Measurements from ENCODE around the gene EMP2. TPM values are rescaled to one million over a fixed set of nuclear protein-coding genes. Genes with fewer than 3 reads are reported as not detected.

The EMP2 gene
- total RNA-seq, 1 experiment from 2014 or later, result 198 TPM

DNA sequence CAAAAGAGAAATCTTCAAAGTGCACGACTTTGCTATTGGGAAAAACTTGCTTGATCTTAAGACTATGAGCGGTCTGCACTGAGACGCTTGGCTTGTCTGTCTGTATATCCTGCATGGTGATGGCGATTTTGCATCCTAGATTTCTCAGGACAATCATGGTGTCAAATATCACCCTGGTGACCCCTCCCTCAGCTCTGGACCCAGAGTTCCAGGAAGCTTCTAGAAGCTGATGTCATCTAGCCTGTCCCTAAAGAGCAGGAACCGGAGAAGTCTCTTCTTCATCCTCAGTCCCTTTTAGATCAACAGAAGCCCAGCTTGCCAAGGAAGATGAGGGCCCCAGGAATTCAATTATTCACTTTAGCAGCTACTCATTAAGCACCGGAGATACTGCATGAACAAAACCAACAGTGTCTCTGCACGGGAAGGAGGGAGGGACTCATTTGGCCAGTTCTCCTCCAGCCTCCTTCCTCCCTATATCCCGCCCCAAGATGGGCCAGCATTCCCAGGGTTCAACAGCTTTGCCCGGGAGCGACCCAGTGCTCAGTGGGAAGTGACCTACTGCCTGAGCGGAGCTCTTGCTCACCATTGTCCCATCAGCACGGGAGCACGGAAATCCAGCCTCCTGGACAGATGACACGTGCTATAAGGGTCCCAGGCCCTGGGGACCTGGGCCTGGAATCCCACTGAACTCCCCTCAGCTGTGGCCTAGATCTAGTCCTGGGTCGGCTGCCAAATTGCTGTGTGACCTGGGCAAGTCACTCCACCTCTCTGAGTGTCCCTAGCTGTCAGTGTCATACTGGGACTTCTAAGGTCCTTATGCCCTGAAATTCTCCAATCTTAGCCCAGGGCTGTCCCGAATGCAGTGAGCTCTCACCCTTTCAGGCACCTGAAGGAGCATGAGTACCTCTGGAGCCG, 3.8 kb downstream of the EMP2 start:
- Histone ChIP-seq H3K4me3 (ENCODE audit: low read depth, low read length) (no peak overlapping the region), H3K9me3 (no peaks in the 10 kb centered on the region), H3K4me1 (peaks cover 37% of the 10 kb centered on the region), H3K27me3 (replicated peaks; ENCODE audit: control insufficient read depth, insufficient read depth, low read length) (no peaks in the 10 kb centered on the region), H3K36me3 (ENCODE audit: control insufficient read depth, insufficient read depth, low read length) (no peaks in the 10 kb centered on the region)
- Mint-ChIP-seq H3K4me3 (ENCODE audit: unreplicated experiment) (no peak overlapping the region), H3K27ac (ENCODE audit: unreplicated experiment) (no peak overlapping the region), H3K27me3 (ENCODE audit: insufficient read depth, unreplicated experiment) (no peaks in the 10 kb centered on the region), H3K9me3 (ENCODE audit: unreplicated experiment) (no peaks in the 10 kb centered on the region), H3K4me1 (ENCODE audit: low read depth, unreplicated experiment) (peaks cover 33% of the 10 kb centered on the region), H3K36me3 (ENCODE audit: insufficient read depth, unreplicated experiment) (peaks cover 42% of the 10 kb centered on the region)
- no peak for DNase-seq
- intact Hi-C loops (cut with micrococcal nuclease; ENCODE audit: unreplicated experiment), result no loop called here
- BruUV-seq (replicated peaks), result no TSS peak
- ChIA-PET CTCF (no interaction called here), POLR2A (no interaction called here)
- TF ChIP-seq, protein P1, sequence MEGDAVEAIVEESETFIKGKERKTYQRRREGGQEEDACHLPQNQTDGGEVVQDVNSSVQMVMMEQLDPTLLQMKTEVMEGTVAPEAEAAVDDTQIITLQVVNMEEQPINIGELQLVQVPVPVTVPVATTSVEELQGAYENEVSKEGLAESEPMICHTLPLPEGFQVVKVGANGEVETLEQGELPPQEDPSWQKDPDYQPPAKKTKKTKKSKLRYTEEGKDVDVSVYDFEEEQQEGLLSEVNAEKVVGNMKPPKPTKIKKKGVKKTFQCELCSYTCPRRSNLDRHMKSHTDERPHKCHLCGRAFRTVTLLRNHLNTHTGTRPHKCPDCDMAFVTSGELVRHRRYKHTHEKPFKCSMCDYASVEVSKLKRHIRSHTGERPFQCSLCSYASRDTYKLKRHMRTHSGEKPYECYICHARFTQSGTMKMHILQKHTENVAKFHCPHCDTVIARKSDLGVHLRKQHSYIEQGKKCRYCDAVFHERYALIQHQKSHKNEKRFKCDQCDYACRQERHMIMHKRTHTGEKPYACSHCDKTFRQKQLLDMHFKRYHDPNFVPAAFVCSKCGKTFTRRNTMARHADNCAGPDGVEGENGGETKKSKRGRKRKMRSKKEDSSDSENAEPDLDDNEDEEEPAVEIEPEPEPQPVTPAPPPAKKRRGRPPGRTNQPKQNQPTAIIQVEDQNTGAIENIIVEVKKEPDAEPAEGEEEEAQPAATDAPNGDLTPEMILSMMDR (IDR thresholded peaks at IDR 0.05; ENCODE audit: insufficient read depth in 1 of 2, low read depth in 1 of 2, low read length in 1 of 2, severe bottlenecking in 1 of 2, unreplicated experiment in 1 of 2), result no peak

DNA sequence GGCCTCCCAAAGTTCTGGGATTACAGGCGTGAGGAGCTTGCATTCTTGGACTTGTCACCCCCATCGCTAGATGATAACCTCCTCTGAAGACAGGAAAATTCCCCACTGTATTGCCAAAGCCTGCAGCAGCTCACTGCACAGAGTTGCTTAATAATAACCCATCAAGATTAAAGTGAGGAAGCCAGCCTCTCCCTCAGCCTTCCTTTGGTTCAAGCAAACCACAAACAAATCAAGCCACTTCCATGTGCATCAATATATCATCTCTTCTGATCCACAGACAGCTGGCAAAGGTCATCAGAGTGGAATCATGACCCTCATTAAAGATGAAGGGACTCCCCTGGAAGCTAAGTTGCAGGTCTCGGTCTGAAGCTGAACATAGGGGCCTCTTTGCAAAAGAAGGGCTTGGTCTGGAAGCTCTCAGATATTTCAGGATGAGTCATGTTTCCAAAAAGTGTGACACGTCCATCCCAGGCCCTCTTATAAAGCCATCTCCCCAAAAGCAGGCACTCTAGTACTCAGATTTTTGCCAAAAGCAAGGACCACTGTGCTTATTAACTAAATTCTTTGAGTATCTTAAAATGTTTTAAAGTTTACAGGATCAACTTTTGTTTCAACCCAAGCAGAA, 4.8 kb downstream of the EMP2 start:
- no peaks in the 10 kb centered on the region for H3K27me3 ChIP-seq (replicated peaks; ENCODE audit: control insufficient read depth, insufficient read depth, low read length)
- DNase-seq, result no peak
- no peaks in the 10 kb centered on the region for H3K36me3 ChIP-seq (ENCODE audit: control insufficient read depth, insufficient read depth, low read length)
- H3K27me3 Mint-ChIP-seq (ENCODE audit: insufficient read depth, unreplicated experiment), result no peaks in the 10 kb centered on the region
- TF ChIP-seq, protein P1 (IDR thresholded peaks at IDR 0.05; ENCODE audit: insufficient read depth in 1 of 2, low read depth in 1 of 2, low read length in 1 of 2, severe bottlenecking in 1 of 2, unreplicated experiment in 1 of 2), result no peak
- POLR2A ChIA-PET, result no interaction called here
- BruUV-seq (replicated peaks), result no TSS peak
- H3K27ac Mint-ChIP-seq (ENCODE audit: unreplicated experiment), result no peak overlapping the region
- no peak overlapping the region for H3K4me3 ChIP-seq (ENCODE audit: low read depth, low read length)
- CTCF ChIA-PET, result no interaction called here
- H3K4me1 Mint-ChIP-seq (ENCODE audit: low read depth, unreplicated experiment), result peaks cover 34% of the 10 kb centered on the region
- peaks cover 50% of the 10 kb centered on the region for H3K36me3 Mint-ChIP-seq (ENCODE audit: insufficient read depth, unreplicated experiment)
- no peak overlapping the region for H3K4me3 Mint-ChIP-seq (ENCODE audit: unreplicated experiment)
- peaks cover 28% of the 10 kb centered on the region for H3K4me1 ChIP-seq
- no peaks in the 10 kb centered on the region for H3K9me3 ChIP-seq
- no peaks in the 10 kb centered on the region for H3K9me3 Mint-ChIP-seq (ENCODE audit: unreplicated experiment)
- intact Hi-C loops (cut with micrococcal nuclease; ENCODE audit: unreplicated experiment), result no loop called here

DNA sequence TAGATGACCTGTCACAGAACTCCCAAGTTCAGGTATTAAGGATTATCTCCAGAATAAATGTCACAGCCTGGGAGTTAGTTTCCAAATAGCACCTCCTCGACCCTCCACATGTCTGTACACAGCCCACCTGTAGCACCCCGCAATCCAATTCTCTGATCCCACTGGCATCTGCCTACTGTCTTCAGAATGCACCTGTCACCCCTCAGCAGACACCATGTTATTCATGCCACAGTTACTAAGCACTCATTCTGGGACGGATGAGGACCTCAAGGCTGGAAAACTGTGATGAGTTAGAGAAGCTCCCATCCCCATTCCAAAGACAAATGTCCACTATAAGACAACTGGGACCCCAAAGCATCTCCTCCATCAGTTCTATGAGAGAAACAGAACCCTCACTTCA, 7.8 kb downstream of the EMP2 start:
- intact Hi-C loops (cut with micrococcal nuclease; ENCODE audit: unreplicated experiment), result no loop called here
- no peaks in the 10 kb centered on the region for H3K36me3 ChIP-seq (ENCODE audit: control insufficient read depth, insufficient read depth, low read length)
- no peaks in the 10 kb centered on the region for H3K9me3 ChIP-seq
- H3K27me3 Mint-ChIP-seq (ENCODE audit: insufficient read depth, unreplicated experiment), result no peaks in the 10 kb centered on the region
- ChIA-PET CTCF (no interaction called here), POLR2A (no interaction called here)
- peaks cover 24% of the 10 kb centered on the region for H3K4me1 Mint-ChIP-seq (ENCODE audit: low read depth, unreplicated experiment)
- TF ChIP-seq, protein P1 (IDR thresholded peaks at IDR 0.05; ENCODE audit: insufficient read depth in 1 of 2, low read depth in 1 of 2, low read length in 1 of 2, severe bottlenecking in 1 of 2, unreplicated experiment in 1 of 2), result no peak
- H3K4me3 ChIP-seq (ENCODE audit: low read depth, low read length), result no peak overlapping the region
- no peak overlapping the region for H3K27ac Mint-ChIP-seq (ENCODE audit: unreplicated experiment)
- H3K4me1 ChIP-seq, result peaks cover 19% of the 10 kb centered on the region; the same call in 1 of the 2 replicates
- no peaks in the 10 kb centered on the region for H3K27me3 ChIP-seq (replicated peaks; ENCODE audit: control insufficient read depth, insufficient read depth, low read length)
- H3K4me3 Mint-ChIP-seq (ENCODE audit: unreplicated experiment), result no peak overlapping the region
- H3K9me3 Mint-ChIP-seq (ENCODE audit: unreplicated experiment), result no peaks in the 10 kb centered on the region
- peaks cover 62% of the 10 kb centered on the region for H3K36me3 Mint-ChIP-seq (ENCODE audit: insufficient read depth, unreplicated experiment)
- no TSS peak for BruUV-seq (replicated peaks)
- no peak for DNase-seq

Measured in Caco-2 (cell line).